Renal pelvis (tissue), 12 donors: ENCODE data around the gene TIGD2. TPM values are rescaled to one million over a fixed set of nuclear protein-coding genes. Genes with fewer than 3 reads are reported as not detected.

Source experiments
- DNase-seq: peaks from one replicate; pipeline ENCODE4 v3.0.0-alpha.2; 2013
- long read RNA-seq, 16 experiments: transcript quantifications; one replicate each; lab custom pipeline, GENCODE V29; 2026
- polyA plus RNA-seq, 3 donors: library from polyadenylated mRNA; unstranded; fragments of 120-200 nt; gene quantifications; one replicate each; pipeline ENCODE4 v1.2.1, GENCODE V29; 2013; ENCODE audit not compliant: insufficient read length in 3 of 3

TIGD2 gene
- polyA plus RNA-seq: 10 to 100 TPM; 11.2 to 12.1 (median 11.6) TPM
- long read RNA-seq, donor 1, transcript TIGD2-201 (1 exons, 2,083 nt): major isoform, 7 of 10 reads
- long read RNA-seq, donor 1, partial matches to known transcripts: 0 of 10 reads
- long read RNA-seq, donor 1, other reads (novel, unspliced or antisense): 0 of 10 reads
- long read RNA-seq, donor 2, partial matches to known transcripts: 0 of 5 reads
- long read RNA-seq, donor 2, other reads (novel, unspliced or antisense): 0 of 5 reads
- long read RNA-seq, donor 3, transcript TIGD2-201 (1 exons, 2,083 nt): major isoform, 11 of 12 reads
- long read RNA-seq, donor 3, partial matches to known transcripts: 0 of 12 reads
- long read RNA-seq, donor 3, other reads (novel, unspliced or antisense): 0 of 12 reads
- long read RNA-seq, donor 4, partial matches to known transcripts: 0 of 5 reads
- long read RNA-seq, donor 4, other reads (novel, unspliced or antisense): 0 of 5 reads
- long read RNA-seq, donor 5, partial matches to known transcripts: 0 of 4 reads
- long read RNA-seq, donor 5, other reads (novel, unspliced or antisense): 0 of 4 reads
- long read RNA-seq, donor 6, transcript TIGD2-201 (1 exons, 2,083 nt): major isoform, 11 of 12 reads
- long read RNA-seq, donor 6, partial matches to known transcripts: 0 of 12 reads
- long read RNA-seq, donor 6, other reads (novel, unspliced or antisense): 0 of 12 reads
- long read RNA-seq, donor 7, transcript TIGD2-201 (1 exons, 2,083 nt): major isoform, 11 of 13 reads
- long read RNA-seq, donor 7, partial matches to known transcripts: 0 of 13 reads
- long read RNA-seq, donor 7, other reads (novel, unspliced or antisense): 0 of 13 reads
- long read RNA-seq, donor 8, partial matches to known transcripts: 0 of 2 reads
- long read RNA-seq, donor 8, other reads (novel, unspliced or antisense): 0 of 2 reads
- long read RNA-seq, donor 9, transcript TIGD2-201 (1 exons, 2,083 nt): major isoform, 11 of 15 reads
- long read RNA-seq, donor 9, partial matches to known transcripts: 0 of 15 reads
- long read RNA-seq, donor 9, other reads (novel, unspliced or antisense): 0 of 15 reads
- long read RNA-seq, donor 10, transcript TIGD2-202 (2 exons, 3,217 nt): major isoform, 7 of 12 reads
- long read RNA-seq, donor 10, transcript TIGD2-201 (1 exons, 2,083 nt): minor isoform, 5 of 12 reads
- long read RNA-seq, donor 10, partial matches to known transcripts: 0 of 12 reads
- long read RNA-seq, donor 10, other reads (novel, unspliced or antisense): 0 of 12 reads
- long read RNA-seq, donor 11, partial matches to known transcripts: 0 of 4 reads
- long read RNA-seq, donor 11, other reads (novel, unspliced or antisense): 0 of 4 reads
- long read RNA-seq, donor 12, transcript TIGD2-202 (2 exons, 3,217 nt): minor isoform, 5 of 17 reads
- long read RNA-seq, donor 12, transcript TIGD2-201 (1 exons, 2,083 nt): major isoform, 12 of 17 reads
- long read RNA-seq, donor 12, partial matches to known transcripts: 0 of 17 reads
- long read RNA-seq, donor 12, other reads (novel, unspliced or antisense): 0 of 17 reads
- long read RNA-seq, donor 13, partial matches to known transcripts: 0 of 3 reads
- long read RNA-seq, donor 13, other reads (novel, unspliced or antisense): 0 of 3 reads
- long read RNA-seq, donor 14, transcript TIGD2-201 (1 exons, 2,083 nt): major isoform, 19 of 20 reads
- long read RNA-seq, donor 14, partial matches to known transcripts: 0 of 20 reads
- long read RNA-seq, donor 14, other reads (novel, unspliced or antisense): 0 of 20 reads
- long read RNA-seq, donor 15, transcript TIGD2-201 (1 exons, 2,083 nt): major isoform, 11 of 14 reads
- long read RNA-seq, donor 15, partial matches to known transcripts: 0 of 14 reads
- long read RNA-seq, donor 15, other reads (novel, unspliced or antisense): 0 of 14 reads
- long read RNA-seq, donor 16, transcript TIGD2-201 (1 exons, 2,083 nt): major isoform, 7 of 9 reads
- long read RNA-seq, donor 16, partial matches to known transcripts: 0 of 9 reads
- long read RNA-seq, donor 16, other reads (novel, unspliced or antisense): 0 of 9 reads

- peak; percentile 90 for DNase-seq
These were observed at the start of gene TIGD2 for GRCh38 chr4:89110986-89111832. TIGD2 (plus strand) TSS chr4:89111533; CDS start chr4:89112975, 1,442 bp downstream.

DNA sequence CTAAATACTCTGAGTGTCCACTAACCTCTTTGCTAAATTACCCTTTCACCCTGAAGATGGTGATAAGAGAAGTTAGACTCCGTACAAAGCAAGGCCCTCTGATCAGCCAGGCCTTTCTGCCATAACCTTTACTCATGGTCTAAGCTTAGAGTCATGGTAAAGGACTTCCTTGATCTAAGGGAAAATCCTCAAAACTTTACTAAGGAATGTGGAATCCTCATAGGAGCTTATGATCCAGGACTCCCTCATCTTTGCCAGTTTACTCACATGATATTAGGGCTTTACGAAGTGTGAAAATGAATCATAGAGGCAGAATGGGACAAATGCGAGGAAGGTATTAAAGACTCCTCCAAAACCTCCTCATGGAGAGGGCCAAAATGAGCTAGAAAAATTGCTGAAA, 46.5 kb upstream of the TIGD2 start:
- DNase-seq: no peak

DNA sequence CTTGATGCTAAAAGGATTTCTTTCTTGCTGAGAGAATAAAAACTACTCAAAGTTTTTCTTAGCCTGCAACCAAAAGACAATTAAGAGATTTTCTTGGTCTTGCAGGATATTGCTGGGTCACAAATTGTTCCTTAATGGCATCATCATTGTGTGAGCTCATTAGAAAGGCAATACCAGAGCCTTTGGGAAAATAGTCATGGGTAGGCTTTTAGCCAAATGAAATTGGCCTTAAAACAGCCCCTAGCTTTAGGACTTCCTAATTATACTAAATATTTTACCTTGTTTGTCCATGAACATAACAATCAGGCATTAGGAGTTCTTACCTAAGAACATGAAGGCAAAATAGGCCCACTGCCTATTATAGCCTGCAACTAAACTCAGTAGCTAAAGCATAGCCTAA, 43.9 kb upstream of the TIGD2 start:
- DNase-seq: no peak

DNA sequence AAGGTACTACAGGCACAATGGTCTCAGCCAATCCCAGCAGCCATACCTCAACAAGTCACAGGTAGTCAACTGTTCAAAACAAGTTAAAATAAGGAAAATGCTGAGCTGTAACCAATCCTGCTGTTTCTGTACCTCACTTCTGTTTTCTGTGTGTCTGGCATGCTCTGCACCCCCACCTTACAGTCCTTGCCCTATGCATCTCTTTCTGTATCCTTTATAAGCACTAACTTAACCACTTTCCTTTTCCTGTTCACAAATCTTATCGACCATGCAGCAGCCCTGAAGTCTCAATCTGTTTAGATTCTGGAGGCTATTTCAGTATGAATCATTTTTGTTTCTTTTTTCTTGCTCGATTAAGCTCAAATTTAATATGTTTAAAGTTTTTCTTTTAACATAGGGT, 41.9 kb upstream of the TIGD2 start:
- no peak for DNase-seq

GRCh38 chr4:89070041-89070440, 41.3 kb upstream of the TIGD2 start:
- DNase-seq: no peak

DNA sequence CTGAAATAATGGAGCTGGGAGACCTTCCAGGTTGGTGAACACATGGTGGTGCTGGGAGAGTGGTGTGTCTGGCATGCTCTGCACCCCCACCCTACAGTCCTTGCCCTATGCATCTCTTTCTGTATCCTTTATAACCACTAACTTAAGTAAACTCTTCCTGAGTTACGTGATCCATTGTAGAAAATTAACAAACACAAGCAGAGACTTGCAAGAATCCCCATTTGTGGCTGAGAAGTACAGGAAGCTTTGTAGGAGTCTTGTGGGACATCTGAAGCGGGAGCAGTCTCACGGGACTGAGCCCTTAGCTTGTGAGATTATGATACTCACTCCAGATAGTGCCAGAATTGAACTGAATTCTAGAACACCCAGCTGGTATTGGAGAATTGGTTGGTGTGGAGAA, 40.0 kb upstream of the TIGD2 start:
- no peak for DNase-seq

- DNase-seq: no peak
These were observed 38.4 kb upstream of the TIGD2 start for GRCh38 chr4:89072921-89073320.

DNA sequence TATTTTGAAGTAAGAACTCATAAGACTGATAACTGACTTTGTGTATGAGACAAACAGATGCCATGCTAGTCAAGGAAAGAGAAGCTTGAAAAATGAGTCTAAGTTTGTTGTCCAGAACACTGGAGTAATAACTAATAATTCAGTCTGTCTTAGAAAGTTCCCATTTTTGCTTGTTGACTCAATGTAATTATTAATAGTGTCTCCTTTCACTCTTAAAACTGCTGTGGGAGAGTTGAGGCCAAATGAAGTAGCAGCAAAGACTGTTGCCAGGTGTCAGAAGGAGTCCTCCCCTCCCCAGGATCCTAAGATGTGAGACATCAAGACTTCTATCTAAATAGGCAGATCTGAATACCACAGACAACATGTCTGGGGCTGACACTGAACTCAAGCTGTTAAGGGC, 33.6 kb upstream of the TIGD2 start:
- DNase-seq: no peak

DNA sequence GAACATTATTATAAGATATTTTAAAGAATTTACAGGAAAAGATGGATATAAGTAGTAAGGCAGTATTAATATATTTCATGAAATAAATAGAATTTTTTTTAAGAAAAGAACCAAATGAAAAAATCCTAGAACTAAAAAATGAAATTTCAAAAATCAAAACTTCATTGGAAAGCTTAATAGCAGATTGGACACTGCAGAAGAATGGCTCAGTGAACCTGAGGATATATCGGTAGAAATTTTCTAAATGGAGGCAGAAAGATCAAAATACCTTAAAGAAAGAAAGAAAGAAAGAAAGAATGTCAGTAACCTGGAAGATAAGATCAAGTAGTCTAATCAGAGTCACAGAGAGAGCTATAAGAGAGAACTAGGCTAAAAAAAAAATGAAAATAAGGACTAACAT, 33.0 kb upstream of the TIGD2 start:
- no peak for DNase-seq

DNA sequence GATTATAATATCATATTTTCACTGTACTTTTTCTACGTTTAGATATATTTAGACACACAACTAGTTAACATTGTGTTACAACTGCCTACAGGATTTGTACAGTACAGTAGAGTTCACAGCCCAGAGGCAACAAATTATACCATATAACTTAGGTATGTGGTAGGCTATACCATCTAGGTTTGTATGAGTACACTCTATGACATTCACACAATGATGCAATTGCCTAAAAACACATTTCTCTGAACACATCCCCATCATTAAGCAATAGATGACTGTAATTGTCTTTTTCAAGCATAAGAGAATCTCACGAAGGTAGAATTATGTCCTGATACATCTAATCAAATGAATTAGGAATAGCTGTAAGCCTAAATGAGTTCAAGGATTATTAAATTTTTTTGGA, 12.3 kb upstream of the TIGD2 start:
- DNase-seq: no peak

- DNase-seq: no peak
These were observed 11.9 kb upstream of the TIGD2 start for GRCh38 chr4:89099471-89099870.

DNA sequence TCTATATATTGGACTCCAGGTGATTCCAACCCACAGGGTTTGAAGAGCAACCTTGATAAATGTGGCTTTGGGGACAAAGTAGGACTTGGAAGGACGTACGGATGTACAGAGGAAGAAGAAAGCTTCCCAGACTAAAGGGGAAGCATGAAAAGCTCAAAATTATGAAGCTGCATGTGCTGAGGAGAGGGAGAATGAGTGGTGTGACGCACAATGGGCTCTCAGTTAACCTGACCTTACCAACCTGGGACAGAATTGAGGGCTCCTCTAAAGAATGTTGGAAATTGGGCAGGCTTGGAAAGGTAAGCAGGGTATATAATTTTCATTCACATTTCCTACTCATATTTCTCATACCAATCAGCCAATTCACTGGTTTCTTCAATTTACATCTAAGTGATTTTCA, 10.5 kb upstream of the TIGD2 start:
- DNase-seq: no peak

GRCh38 chr4:89101256-89102161, 9.8 kb upstream of the TIGD2 start:
- no peak for DNase-seq

DNA sequence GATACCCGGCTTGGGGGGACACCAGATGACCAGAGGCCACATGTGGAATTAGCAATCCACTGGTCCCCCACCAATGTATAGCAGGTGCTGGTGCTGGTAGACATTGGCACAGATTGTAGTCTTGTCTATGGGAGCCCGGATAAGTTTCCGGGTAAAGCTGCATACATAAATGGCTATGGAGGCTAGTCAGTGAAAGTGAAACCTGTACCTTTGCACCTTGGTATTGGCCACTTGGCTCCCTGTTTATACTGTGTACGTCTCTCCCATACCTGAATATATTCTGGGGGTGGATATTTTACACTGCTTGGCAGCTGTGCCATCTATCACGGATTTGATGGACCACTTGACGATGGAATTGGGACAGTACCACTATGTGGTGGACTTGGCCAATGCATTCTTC, 5.6 kb upstream of the TIGD2 start:
- DNase-seq: no peak

DNA sequence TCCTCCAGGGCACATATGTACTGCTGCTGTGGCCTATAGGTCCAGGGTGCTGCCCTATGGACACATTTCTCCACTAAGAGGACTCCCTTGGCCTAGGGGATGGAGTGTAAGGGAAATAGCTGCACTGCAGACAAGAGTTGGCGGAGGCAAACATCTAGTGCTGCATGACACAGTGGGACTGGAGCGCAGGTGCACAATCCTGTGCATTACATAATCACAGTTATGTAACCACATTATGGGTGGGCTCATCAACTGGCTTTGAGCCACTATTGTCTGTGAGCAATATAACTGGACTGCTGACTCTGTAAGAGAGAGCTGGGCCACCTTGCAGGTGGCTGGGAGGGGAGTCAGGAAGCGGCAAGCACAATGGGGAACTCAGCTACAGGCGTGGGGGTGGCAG, 3.2 kb upstream of the TIGD2 start:
- no peak for DNase-seq

DNA sequence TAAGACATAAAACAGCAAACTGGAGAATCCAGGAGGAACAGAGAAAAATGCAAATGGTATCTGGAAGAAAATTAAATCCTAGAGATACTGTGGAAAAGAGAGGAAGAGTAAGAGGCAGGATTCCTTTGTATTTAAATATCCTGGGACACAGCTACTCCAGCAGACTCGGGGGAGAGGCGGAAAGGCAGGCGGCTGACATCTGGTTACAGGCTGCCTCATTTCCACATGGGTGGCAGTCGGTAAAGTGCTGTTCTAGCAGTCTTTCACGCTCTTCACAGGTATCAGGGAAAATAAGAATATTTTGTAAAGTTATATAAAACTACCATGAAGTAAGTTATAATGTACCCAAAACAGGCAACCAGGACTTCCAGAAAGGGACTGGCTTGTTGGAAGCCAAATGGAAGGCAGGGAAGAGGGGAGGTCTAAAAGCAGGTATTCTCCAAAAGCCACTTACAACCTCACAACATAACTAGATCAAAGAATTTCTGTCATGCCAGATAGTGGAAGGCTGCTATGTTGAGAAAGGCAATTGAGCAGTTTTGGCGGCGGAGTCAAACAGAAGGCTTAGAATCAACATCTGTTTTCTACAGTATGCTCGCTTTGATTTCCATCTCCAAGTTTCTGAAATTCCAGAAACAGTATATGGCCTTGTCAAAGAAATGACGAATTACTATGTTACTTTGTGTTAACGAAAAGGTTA, 1.3 kb upstream of the TIGD2 start:
- DNase-seq: peak; percentile 11

GRCh38 chr4:89110541-89110985, 770 bp upstream of the TIGD2 start:
- no peak for DNase-seq
